ENCODE data around the gene RASSF3.

RASSF3 gene

GRCh38 chr12:64696080-64696741 lies 85.9 kb downstream of the RASSF3 start:
- peak; percentile 64 for DNase-seq

DNA sequence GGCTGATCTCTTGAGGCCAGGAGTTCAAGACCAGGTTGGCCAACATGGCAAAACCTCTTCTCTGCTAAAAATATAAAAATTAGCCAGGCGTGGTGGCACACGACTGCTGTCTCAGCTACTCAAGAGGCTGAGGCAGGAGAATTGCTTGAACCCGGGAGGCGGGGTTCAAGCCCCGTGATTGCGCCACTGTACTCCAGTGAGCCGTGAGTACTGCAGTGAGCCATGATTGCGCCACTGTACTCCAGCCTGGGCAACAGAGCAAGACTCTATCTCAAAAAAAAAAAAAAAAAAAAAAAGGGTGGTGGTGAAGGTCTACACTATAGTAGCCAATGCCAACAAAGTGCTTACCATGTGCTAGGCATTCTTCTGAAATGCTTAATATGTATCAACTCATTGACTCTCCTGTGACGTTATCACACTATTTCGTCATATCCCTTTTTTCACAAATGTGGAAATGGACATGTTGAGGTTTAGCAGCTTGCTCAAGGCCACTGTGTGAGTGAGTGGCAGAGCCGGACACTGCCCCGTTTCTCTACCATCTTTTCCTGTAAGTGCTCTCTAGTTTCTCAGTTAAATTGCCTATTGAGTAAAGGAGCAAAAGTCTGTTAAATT lies 89.3 kb downstream of the RASSF3 start:
- DNase-seq = no peak

GRCh38 chr12:64700532-64700931 lies 90.2 kb downstream of the RASSF3 start:
- no peak for DNase-seq

DNA sequence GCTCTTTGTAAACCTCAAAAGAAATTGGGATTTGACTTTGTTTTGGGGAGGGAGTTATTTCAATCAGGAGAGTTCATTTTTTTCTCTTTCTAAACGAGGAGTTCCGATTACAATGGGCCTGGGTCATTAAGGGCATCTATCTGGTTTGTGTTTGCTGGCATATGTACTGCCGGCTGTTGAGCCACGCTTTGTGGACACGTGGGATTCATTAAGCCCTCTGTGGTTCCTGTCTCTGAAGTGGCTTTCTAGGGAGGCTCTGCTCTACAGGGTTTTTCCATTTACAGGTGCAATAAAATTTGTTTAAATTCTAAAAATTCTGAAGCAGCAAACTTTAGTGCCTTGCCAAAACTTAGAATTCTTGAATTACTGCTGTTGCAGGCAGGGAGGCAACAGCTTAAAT lies 91.0 kb downstream of the RASSF3 start:
- DNase-seq = no peak

- DNase-seq = no peak
These were observed 96.0 kb downstream of the RASSF3 start for GRCh38 chr12:64706306-64706705.

- DNase-seq = peak; percentile 46
These were observed 96.6 kb downstream of the RASSF3 start for GRCh38 chr12:64706857-64707256.

DNA sequence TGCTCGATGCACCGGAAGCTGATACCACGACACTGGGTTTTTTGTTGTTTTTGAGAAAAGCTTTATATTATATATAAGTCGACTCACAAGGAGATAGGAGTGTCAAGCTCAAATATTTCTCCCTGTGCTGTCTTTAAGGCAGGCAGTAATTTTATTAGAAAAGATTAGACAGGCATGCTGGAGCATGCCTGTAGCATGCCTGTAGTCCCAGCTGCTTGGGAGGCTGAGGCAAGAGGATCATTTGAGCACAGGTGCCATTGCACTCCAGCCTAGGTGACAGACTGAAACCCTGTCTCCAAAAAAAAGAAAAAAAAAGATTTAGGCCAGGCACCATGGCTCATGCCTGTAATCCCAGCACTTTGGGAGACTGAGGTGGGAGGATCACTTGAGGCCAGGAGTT lies 97.1 kb downstream of the RASSF3 start:
- no peak for DNase-seq

DNA sequence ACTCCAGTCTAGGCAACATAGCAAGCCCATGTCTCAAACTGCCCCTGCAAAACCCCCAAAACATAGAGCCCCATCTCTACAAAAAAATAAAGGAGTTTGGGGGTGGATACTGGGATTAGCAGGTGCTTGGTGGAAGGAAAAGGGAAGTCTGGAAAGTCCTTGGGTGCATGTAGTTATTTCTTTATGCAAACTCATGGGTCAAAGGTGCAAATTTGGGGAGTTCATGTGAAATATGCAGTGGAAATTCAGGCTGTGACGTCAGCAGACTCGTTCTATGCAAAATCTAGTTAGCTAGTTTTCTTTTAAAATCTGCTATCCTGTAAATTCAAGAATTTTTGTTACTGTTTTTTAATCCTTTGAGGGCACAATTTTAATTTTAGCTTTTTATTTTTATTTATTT lies 97.6 kb downstream of the RASSF3 start:
- no peak for DNase-seq

DNA sequence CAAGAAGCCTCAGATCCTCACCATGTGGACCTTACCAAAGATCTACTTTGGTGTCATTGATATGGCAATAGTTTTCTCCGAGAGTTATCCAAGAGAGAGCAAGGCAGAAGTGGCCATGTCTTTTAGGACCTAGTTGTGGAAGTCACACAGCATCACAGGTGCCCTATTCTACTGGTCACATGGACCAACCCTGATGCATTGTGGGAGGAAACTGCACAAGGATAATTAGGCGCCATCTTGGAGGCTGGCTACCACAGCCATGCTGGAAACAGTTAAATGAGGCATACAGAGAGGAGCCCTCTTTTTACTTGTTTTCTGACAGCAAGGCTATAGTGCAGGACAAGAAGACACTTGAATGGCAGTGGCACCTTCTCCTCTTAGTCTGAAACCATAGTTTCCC lies 99.1 kb downstream of the RASSF3 start:
- DNase-seq = no peak

- DNase-seq = no peak
These were observed 103.1 kb downstream of the RASSF3 start for GRCh38 chr12:64713376-64713775.

- DNase-seq = no peak
These were observed 104.3 kb downstream of the RASSF3 start for GRCh38 chr12:64714551-64714968.

DNA sequence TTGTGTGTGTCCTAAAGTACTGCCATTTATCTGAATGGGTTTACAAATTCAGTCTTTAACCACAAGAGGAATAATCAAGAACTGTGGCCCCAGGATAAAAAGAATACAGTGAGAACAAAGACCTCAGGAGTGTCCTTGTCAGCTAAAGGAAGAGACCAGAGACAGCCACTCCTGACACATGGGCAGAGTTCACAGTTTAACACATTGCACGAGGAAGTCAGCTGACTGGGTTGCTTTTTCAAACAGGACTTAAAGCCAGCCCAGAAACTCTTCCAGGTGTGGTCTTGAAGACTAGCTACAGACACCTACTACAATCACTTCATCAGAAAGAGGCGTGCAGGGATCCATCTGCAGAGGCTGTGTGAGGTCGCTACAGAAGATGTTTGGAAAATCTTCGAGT lies 106.1 kb downstream of the RASSF3 start:
- DNase-seq = no peak

DNA sequence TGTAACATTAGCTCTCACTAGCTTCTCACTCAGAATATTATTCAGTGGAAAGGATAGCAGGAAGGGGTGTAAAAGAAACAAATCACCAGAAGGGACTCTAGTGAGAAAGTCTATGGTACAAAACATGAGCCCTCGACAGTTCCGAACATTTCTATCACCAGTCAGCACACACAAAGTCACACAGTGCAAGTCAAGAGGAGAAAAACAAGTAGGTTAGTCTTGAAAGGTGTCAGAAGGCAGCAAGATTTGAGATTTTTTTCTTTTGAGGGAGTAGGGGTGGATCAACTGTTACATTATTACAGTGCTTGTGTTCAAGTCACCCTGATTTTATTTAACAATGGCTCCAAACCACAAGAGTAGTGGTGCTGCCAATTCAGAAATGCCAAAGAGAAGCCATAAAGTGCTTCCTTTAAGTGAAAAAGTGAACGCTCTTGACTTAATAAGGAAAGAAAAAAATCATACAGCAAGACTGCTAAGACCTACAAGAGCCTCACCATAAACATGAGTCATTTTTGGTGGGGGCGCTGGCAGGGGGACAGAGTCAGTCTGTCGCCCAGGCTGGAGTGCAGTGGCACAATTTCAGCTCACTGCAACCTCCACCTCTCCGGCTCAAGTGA lies 106.7 kb downstream of the RASSF3 start:
- no peak for DNase-seq

DNA sequence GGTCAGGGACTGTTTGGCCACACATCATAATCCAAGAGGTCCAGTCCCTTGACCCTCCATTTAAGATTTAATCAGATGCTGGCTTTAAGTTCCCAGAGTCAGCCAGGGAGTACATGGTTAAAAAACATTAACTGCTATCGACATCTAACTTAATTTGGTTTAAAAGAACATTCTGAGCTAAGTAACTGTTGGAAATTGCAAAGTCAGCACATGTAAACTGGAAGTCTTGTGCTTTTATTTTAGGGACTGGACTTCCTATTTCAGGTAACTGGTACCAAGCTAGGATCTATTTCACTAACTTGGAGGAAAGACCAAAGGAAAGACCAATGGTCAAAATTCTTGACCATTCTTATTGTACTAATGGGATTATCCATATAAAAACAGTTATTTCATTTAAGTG lies 108.4 kb downstream of the RASSF3 start:
- DNase-seq = no peak

- no peak for DNase-seq
These were observed 110.6 kb downstream of the RASSF3 start for GRCh38 chr12:64720884-64721283.

DNA sequence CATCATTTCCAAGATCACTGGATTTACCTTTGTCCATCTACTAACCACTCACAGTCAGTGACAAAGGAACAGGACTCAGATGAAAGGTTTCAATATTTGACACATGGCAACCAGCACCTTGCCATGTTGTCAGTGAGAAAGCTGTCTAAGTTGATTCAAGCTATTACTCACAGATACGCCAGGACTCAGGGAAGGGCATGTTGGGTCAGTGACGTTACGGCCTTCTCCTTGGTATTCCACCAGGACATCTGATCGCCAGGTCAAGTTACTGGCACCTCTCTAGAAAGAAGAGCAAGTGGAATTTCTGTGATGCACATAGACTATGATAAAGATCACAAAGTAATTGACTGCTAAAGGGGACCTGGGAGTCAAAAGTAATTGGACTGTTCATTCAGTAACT lies 112.5 kb downstream of the RASSF3 start:
- no peak for DNase-seq

DNA sequence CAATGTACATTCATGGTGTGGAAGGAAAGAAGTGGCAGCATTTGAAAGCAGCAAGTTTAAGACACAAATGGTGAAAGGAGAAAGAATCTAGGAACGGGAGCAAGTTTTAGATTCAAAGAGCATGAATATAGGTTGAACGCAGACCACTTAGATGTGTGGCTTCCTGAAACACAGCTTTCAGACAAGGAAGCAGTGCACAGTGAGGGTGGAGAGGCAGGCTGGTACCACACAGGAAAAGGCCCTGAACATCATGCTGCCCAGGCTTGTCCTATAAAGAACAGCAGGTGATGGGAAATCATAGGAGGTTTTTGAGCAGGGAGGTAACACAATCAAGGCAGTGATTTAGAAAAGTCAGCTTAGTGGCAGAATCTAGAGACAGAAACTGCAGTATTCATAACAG lies 113.3 kb downstream of the RASSF3 start:
- DNase-seq = no peak

DNA sequence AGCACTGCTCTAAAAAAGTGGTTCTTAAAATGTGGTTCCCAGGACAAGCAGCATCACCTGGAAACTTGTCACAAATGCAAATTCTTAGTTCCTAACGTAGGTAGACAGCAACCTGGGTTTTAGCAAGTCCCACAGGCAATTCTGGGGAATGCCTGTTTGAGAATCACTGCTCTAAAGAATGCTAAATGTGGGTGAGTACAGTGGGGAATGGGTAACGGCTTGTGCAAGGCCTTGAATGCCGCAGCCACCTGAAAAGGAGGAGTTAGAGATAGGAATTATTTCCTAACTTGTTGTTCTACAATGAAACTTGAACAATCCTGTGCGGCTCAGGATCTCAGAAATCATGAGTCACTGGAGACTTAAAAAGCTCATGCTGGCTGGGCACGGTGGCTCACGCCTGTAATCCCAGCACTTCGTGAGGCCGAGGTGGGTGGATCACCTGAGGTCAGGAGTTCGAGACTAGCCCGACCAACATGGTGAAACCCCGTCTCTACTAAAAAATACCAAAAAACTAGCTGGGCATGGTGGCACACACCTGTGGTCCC lies 114.0 kb downstream of the RASSF3 start:
- DNase-seq = no peak

- DNase-seq = no peak
These were observed 119.8 kb downstream of the RASSF3 start for GRCh38 chr12:64729909-64730587.

DNA sequence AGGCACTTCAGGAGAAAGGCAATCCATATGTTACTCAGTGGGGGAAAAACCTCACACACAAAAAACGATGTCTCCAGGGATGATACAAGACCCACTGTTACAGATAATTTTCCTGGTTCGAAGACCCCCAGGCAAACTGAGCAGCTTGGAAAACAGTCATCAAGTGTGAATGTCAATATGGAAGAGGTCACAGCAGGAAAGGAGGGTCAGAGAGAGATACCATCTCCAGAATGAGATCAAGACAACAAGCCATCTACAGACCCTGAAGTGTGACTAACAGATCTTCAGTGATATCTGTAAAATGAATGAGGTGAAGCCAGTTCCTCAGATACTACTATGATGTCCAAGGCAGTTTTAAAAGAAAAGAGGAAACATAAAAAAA lies 120.3 kb downstream of the RASSF3 start:
- DNase-seq = peak; percentile 21

DNA sequence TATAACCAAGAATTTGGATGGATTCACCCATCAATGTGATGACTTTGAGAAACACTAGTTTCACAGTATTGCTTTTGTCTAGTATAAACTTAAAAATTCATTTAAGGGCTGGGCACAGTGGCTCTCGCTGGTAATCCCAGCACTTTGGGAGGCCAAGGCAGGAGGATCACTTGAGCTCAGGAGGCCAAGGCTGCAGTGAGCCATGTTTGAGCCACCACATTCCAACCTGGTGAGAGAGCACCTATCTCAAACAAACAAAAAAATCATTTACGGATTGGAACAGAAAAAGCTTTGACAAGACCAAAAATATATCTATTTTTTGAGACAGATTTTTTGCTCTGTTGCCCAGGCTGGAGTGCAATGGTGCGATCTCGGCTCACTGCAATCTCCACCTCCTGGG lies 121.4 kb downstream of the RASSF3 start:
- no peak for DNase-seq

- DNase-seq = no peak
These were observed 123.6 kb downstream of the RASSF3 start for GRCh38 chr12:64733857-64734256.

- no peak for DNase-seq
These were observed 125.1 kb downstream of the RASSF3 start for GRCh38 chr12:64735442-64735841.

DNA sequence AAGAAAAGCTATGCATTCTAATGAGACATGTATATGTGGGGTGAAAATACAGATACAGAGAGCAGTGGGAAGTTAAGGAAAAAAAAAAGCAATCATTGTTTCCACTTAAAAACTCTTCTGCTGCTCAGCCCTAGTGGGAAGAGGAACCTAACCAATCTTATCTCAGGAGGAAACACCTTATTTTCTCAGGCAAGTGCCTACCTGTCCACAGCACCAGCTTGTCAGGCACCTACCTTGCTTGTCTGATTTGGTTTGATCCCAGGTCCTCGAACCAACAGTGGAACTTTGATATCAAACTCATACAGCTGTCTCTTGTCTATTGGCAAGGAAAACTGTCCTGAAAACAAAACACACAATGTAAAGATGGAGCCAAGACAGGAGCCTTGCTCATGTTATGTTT lies 126.5 kb downstream of the RASSF3 start:
- DNase-seq = no peak

Data from eye (tissue), 1 donor.